Body of pancreas (tissue), 4 donors: ENCODE results near the gene CD81. TPM values are rescaled to one million over a fixed set of nuclear protein-coding genes. Genes with fewer than 3 reads are reported as not detected.

ENCODE experiments used
- ATAC-seq: fragments of 150-250 bp; one replicate; pipeline ENCODE4 v1.9.1; 2016
- DNase-seq, 4 donors: peaks; one replicate each; pipeline ENCODE4 v3.0.0-alpha.2; 2019
- H3K27ac ChIP-seq, 4 donors: fragments of 200-600 bp; sonication (generic); 1 replicate in 3 of 4; 2 replicates in 1 of 4; pipeline versions ENCODE4 v1.5.1 to v1.6.1; 2016 to 2019; ENCODE audit warnings: mild to moderate bottlenecking in 1 of 4, mixed read lengths in 1 of 4, moderate library complexity in 1 of 4
- H3K27me3 ChIP-seq, 2 donors: fragments of 200-600 bp; sonication (generic); one replicate each; pipeline ENCODE4 v1.6.0; 2016; ENCODE audit warnings: mild to moderate bottlenecking in 1 of 2
- H3K36me3 ChIP-seq, 2 donors: fragments of 200-600 bp; sonication (generic); replicated peaks in 1 of 2; 2 replicates each; pipeline ENCODE4 v1.5.1; 2016; ENCODE audit warnings: low read depth in 2 of 2; ENCODE audit not compliant: insufficient read depth in 1 of 2
- H3K4me1 ChIP-seq: fragments of 200-600 bp; sonication (generic); one replicate; pipeline ENCODE4 v1.6.0; 2016
- H3K4me3 ChIP-seq, 2 donors: fragments of 200-600 bp; sonication (generic); 1 replicate in 1 of 2; 2 replicates in 1 of 2; pipeline ENCODE4 v1.5.1; 2016 to 2019
- H3K9me3 ChIP-seq, 3 donors: fragments of 200-600 bp; sonication (generic); 1 replicate in 2 of 3; 2 replicates in 1 of 3; pipeline ENCODE4 v1.5.1; 2016
- POLR2A ChIP-seq, 3 donors: fragments of 450-650 bp; IDR thresholded peaks; one replicate each; pipeline ENCODE4 v1.6.1; 2016; ENCODE audit warnings: antibody characterized with exemption in 3 of 3, mild to moderate bottlenecking in 2 of 3
- WGBS, 2 donors: methylation state at CpG; one replicate each; pipeline ENCODE4 v1.1.5; 2017; 5-methylcytosine and 5-hydroxymethylcytosine counted together
- intact Hi-C: fragments of 100-400 bp; cut with DNase I; formaldehyde crosslinking; loops from one replicate; pipeline ENCODE4 v1.15.1; 2023
- total RNA-seq, 2 donors: library from RNA; depleted of rRNA; stranded (reverse); fragments of >200 nt; gene quantifications; one replicate each; pipeline ENCODE4 v1.1.0, GENCODE V29; 2016
- TF ChIP-seq, protein P1 (sequence below), 7 experiments: fragments of 450-650 bp in 4 of 7; fragments of 200-600 bp in 3 of 7; sonication (generic) in 3 of 7; IDR thresholded peaks; one replicate each; pipeline ENCODE4 v1.5.1; 2016 to 2019; ENCODE audit warnings: antibody characterized with exemption in 7 of 7

The CD81 gene
- total RNA-seq, 2 donors from 2014 or later: 217 to 332 TPM

DNA sequence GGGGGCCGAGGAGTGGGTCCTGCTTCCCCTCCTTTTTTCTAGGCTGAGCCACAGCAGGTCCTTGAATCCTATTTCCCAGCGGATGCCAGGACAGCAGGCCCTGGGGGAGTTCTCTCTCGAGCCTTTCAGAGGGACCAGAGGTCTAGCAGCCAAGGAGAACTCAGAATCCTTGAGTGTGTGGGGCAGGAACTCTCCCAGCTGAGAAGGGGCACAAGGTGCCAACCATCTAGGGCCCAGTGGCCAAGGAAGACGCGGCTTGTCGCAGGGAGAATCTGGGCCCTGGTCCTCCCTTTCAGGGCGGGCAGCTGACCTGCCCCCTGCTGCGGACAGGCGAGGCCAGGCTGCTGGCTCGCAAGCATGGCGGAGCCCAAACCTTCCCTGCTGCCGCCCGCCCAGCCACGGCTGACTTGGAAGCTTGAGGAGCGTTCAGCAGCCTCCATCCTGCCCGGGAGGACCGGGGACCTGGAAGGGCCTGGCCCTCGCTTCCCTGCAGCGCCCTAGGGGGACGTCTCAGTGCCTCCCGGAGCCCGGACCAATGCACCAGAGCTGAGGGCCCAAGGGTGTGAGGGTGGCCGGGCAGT, 22.5 kb downstream of the CD81 start:
- no peak for TF ChIP-seq POLR2A (IDR thresholded peaks at IDR 0.05)
- DNase-seq (no peak), ATAC-seq (peak; percentile 2)
- intact Hi-C loops: no loop called here
- WGBS, 2 donors: 4 to 17% methylated on average over 1 to 23 of the region's 23 CpGs
- H3K4me3 ChIP-seq: peak overlapping the region; percentile 38
- peaks cover 29% of the 10 kb centered on the region for H3K4me1 ChIP-seq
- H3K27ac ChIP-seq: peak overlapping the region; percentile 91 to 97 (median 94)
- H3K36me3 ChIP-seq: peaks cover 0 to 20% of the 10 kb centered on the region in 2 donors
- H3K27me3 ChIP-seq: no peaks in the 10 kb centered on the region
- H3K9me3 ChIP-seq: no peaks in the 10 kb centered on the region

DNA sequence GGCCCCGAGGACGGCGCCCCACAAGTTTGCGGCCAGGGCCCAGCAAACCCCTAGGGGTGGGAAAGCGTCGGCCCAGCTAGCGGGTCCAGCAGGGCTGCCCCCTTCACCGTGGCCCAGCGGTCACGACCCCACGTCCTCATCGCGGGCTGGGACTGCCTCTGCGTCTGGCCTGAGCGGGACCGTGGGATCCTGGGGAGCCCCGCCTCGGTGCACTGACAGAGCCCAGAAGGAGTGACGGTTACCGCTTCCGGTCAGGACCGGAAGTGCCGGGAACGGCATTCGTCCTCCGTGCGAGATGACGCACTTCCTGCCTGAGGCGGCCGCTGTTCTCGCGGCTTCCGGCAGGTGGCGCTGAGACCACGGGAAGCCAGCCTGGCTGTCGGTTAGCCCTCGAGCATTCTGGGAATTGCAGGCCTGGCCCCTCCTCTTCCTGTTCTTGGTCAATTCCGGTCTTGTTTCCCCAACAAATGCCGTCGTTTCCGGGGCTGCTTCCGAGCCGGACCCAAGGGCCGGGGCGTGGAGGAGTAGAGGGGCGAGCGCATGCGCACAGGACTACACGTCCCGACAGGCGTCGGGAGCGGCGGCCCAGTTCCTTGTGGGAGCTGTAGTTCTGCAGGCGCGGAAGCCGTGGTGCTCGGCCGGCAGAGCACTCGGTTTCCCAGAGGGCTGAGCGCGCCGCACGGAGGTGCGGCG, 23.1 kb downstream of the CD81 start, which contains the start of gene TSSC4:
Gene TSSC4, plus strand, starts transcription at position 682 of the 693 bp plus-strand sequence. CDS start 1,884 bp downstream, outside the sequence.
- peak within 1 kb of the TSS; percentile 91 to 97 (median 94) for H3K27ac ChIP-seq
- WGBS, 2 donors: 1 to 5% methylated on average over 4 to 66 of the region's 66 CpGs
- H3K9me3 ChIP-seq: no peaks in the 10 kb centered on the region
- DNase-seq (peak; percentile 99 to 100 (median 100)), ATAC-seq (peak; percentile 92)
- H3K4me1 ChIP-seq: peaks cover 29% of the 10 kb centered on the region
- intact Hi-C loops: no loop called here
- H3K36me3 ChIP-seq: peaks cover 0 to 18% of the 10 kb centered on the region in 2 donors
- H3K4me3 ChIP-seq: peak within 1 kb of the TSS; percentile 89 to 92
- TF ChIP-seq, protein P1, sequence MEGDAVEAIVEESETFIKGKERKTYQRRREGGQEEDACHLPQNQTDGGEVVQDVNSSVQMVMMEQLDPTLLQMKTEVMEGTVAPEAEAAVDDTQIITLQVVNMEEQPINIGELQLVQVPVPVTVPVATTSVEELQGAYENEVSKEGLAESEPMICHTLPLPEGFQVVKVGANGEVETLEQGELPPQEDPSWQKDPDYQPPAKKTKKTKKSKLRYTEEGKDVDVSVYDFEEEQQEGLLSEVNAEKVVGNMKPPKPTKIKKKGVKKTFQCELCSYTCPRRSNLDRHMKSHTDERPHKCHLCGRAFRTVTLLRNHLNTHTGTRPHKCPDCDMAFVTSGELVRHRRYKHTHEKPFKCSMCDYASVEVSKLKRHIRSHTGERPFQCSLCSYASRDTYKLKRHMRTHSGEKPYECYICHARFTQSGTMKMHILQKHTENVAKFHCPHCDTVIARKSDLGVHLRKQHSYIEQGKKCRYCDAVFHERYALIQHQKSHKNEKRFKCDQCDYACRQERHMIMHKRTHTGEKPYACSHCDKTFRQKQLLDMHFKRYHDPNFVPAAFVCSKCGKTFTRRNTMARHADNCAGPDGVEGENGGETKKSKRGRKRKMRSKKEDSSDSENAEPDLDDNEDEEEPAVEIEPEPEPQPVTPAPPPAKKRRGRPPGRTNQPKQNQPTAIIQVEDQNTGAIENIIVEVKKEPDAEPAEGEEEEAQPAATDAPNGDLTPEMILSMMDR (IDR thresholded peaks at IDR 0.05): peak; percentile 89 to 100 (median 99)
- peak; percentile 75 to 91 (median 86) for TF ChIP-seq POLR2A (IDR thresholded peaks at IDR 0.05)
- H3K27me3 ChIP-seq: no peaks in the 10 kb centered on the region

DNA sequence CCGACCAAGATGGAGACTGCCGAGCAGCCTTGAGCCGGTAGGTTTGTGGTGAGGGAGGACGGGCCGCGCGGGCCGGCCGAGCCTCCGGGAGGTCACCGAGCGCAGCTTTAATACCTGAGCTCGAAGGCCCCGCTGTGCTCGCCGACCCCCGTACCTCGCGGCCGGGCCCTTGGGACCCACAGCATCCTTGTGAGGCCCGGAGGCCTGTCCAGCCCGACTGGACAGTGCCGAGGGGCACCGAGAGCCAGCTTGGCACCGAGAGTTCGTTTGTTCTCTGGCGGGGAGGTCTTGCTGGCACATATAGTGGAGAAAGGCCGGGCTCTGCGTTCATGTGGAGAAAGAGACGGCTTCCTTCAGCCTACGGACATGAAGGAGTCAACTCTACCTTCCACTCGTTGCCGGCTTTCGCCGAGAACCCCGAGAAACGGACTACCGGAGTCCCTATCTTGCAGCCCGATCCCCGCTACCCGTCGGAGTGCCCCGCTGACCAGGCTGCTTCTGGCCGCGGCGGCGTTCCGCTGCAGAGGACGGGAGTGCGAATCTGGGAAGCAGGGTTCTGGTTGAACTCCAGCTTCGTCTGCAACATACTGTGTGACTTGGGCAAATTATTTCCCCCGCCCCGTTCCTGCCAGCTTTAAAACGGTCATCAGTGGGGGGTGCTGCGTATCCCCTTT, 23.8 kb downstream of the CD81 start:
- peaks cover 29% of the 10 kb centered on the region for H3K4me1 ChIP-seq
- TF ChIP-seq, protein P1 (IDR thresholded peaks at IDR 0.05): no peak
- TF ChIP-seq POLR2A (IDR thresholded peaks at IDR 0.05): no peak
- H3K4me3 ChIP-seq: peak overlapping the region; percentile 89 to 92
- no peak for DNase-seq
- intact Hi-C loops: no loop called here
- peaks cover 0 to 14% of the 10 kb centered on the region in 2 donors for H3K36me3 ChIP-seq
- no peaks in the 10 kb centered on the region for H3K9me3 ChIP-seq
- WGBS, 2 donors: 0 to 1% methylated on average over 5 to 55 of the region's 55 CpGs
- no peaks in the 10 kb centered on the region for H3K27me3 ChIP-seq
- H3K27ac ChIP-seq: peak overlapping the region; percentile 60 to 88 (median 85)
- no peak for ATAC-seq

DNA sequence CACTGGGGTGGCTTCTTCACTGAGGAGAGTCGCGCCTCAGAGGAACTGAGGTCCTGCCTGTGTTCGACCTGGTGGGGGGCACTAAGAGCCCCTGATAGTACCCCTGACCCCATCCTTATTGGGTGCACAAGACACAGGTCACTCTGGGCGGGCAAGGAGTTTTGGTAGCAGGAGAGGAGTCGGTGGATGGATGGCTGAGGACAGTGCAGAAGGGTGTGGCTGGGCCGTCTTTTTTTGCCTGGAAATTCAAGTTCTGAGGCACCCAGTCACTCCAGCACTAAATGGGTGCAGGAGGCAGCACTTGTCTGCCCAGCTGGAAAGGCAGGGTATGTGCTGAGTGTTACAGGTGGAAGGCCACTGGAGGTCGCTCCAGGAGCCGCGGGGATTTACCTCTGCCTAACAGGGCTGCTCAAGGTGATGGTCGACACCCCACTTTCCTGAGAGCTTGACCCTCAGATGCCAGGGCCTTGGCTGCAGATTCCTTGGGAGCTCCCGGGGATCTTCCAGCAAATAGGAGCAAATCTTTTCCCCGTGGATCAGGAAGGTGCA, 24.4 kb downstream of the CD81 start:
- ATAC-seq: no peak
- H3K4me1 ChIP-seq: peaks cover 29% of the 10 kb centered on the region
- intact Hi-C loops: no loop called here
- H3K9me3 ChIP-seq: no peaks in the 10 kb centered on the region
- peaks cover 0 to 14% of the 10 kb centered on the region in 2 donors for H3K36me3 ChIP-seq
- H3K27ac ChIP-seq: peak overlapping the region in 2 of 4 donors; percentile 60 to 83
- TF ChIP-seq, protein P1 (IDR thresholded peaks at IDR 0.05): no peak
- no peak for TF ChIP-seq POLR2A (IDR thresholded peaks at IDR 0.05)
- WGBS, 2 donors: 18 to 26% methylated on average over 7 to 12 of the region's 12 CpGs
- H3K4me3 ChIP-seq: peak overlapping the region; percentile 89 to 92
- no peak for DNase-seq
- H3K27me3 ChIP-seq: no peaks in the 10 kb centered on the region

DNA sequence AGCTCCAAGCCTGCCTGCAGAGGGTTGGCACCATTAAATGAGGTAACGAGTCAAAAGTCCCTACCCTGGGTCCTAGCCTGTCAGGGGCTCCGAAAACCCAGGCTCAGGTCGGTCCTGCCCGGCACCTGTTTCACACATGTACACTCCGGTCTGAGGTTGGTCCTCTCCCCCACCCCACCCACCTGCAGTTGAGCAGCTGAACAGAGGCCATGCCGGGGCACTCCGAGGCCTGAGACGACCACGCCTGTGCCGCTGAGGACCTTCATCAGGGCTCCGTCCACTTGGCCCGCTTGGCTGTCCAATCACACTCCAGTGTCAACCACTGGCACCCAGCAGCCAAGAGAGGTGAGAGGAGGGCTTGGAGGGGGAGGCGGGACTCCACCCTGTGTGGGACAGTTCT, 25.0 kb downstream of the CD81 start:
- DNase-seq (no peak), ATAC-seq (no peak)
- WGBS, 2 donors: 79 to 86% methylated on average over 12 to 13 of the region's 13 CpGs
- no peaks in the 10 kb centered on the region for H3K9me3 ChIP-seq
- no peak overlapping the region for H3K27ac ChIP-seq
- intact Hi-C loops: no loop called here
- H3K36me3 ChIP-seq: peaks cover 0 to 12% of the 10 kb centered on the region in 2 donors
- no peaks in the 10 kb centered on the region for H3K27me3 ChIP-seq
- TF ChIP-seq POLR2A (IDR thresholded peaks at IDR 0.05): no peak
- TF ChIP-seq, protein P1 (IDR thresholded peaks at IDR 0.05): no peak
- no peak overlapping the region for H3K4me3 ChIP-seq
- H3K4me1 ChIP-seq: peaks cover 29% of the 10 kb centered on the region
